ENCODE results near the gene AANAT.

The AANAT gene

DNA sequence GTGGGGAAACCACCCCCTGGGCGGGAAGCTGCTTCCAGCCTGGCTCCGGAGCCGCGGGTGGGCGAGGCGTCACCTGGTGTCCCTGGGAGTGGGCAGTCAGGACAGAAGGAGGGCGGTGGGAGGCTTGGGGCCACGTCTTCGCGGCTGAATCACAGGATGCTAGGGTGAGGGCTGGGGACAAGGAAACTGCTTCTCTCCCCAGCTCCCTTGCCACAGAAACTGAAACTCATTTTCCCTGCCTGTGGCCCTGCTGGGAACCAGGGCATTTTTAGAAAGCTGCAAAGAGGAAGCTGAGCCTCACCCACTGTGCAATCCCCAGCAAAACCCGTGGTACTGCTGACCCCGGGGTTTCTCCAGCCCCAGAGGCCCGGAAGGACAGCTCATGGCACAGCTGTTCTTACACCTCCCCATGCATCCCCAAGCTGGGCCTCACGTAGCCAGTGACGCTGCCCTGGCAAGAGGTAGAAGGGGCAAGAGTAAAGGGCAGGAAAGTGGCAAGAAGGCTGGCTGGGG, 25.6 kb downstream of the AANAT start:
- peak overlapping the region; percentile 80 to 93 (median 87) for H3K9ac ChIP-seq
- no peaks in the 10 kb centered on the region for H3K9me3 ChIP-seq (replicated peaks in 1 of 11)
- H4K20me1 ChIP-seq: peaks cover 0 to 35% (median 27%) of the 10 kb centered on the region in 11 experiments; a peak in 17 of 22 replicates
- H3K27ac ChIP-seq: peak overlapping the region; percentile 88 to 98 (median 94)
- peaks cover 0 to 36% (median 15%) of the 10 kb centered on the region in 11 experiments; a peak in 14 of 22 replicates for H3K36me3 ChIP-seq
- H3K4me2 ChIP-seq: peak overlapping the region; percentile 96 to 100 (median 98)
- H3K27me3 ChIP-seq: no peaks in the 10 kb centered on the region
- TF ChIP-seq Cebpa-rat (IDR thresholded peaks at IDR 0.05): peak; percentile 33 to 84 (median 74); a peak in 17 of 22 replicates
- H3K4me3 ChIP-seq: peak overlapping the region; percentile 39 to 64 (median 54)
- H3K4me1 ChIP-seq: peaks cover 92 to 98% (median 95%) of the 10 kb centered on the region in 10 experiments

GRCh38 chr17:76493505-76494167, 26.2 kb downstream of the AANAT start:
- Histone ChIP-seq H3K4me3 (peak overlapping the region; percentile 21 to 64 (median 54); a peak in 19 of 20 replicates), H3K9me3 (replicated peaks in 1 of 11) (no peaks in the 10 kb centered on the region), H4K20me1 (peaks cover 0 to 40% (median 33%) of the 10 kb centered on the region in 11 experiments; a peak in 18 of 22 replicates), H3K27ac (peak overlapping the region; percentile 88 to 98 (median 94)), H3K4me2 (peak overlapping the region; percentile 94 to 100 (median 98)), H3K4me1 (peaks cover 95 to 99% (median 98%) of the 10 kb centered on the region in 10 experiments), H3K27me3 (no peaks in the 10 kb centered on the region), H3K36me3 (peaks cover 0 to 37% (median 17%) of the 10 kb centered on the region in 11 experiments; a peak in 12 of 22 replicates), H3K9ac (peak overlapping the region; percentile 80 to 93 (median 87))
- no peak for TF ChIP-seq Cebpa-rat (IDR thresholded peaks at IDR 0.05)

GRCh38 chr17:76495663-76496400, 28.4 kb downstream of the AANAT start:
- no peaks in the 10 kb centered on the region for H3K9me3 ChIP-seq (replicated peaks in 1 of 11)
- peak overlapping the region in 3 of 10 experiments; percentile 1 to 98 (median 5); a peak in 1 of 20 replicates for H3K4me3 ChIP-seq
- H3K4me2 ChIP-seq: peak overlapping the region; percentile 94 to 100 (median 98)
- H3K27me3 ChIP-seq: no peaks in the 10 kb centered on the region
- peaks cover 0 to 42% (median 17%) of the 10 kb centered on the region in 11 experiments; a peak in 12 of 22 replicates for H3K36me3 ChIP-seq
- H3K27ac ChIP-seq: peak overlapping the region in 10 of 11 experiments; percentile 10 to 98 (median 94); a peak in 15 of 22 replicates
- peaks cover 80 to 100% (median 95%) of the 10 kb centered on the region in 10 experiments for H3K4me1 ChIP-seq
- TF ChIP-seq Cebpa-rat (IDR thresholded peaks at IDR 0.05): no peak
- peaks cover 0 to 60% (median 51%) of the 10 kb centered on the region in 11 experiments; a peak in 18 of 22 replicates for H4K20me1 ChIP-seq
- peak overlapping the region; percentile 80 to 93 (median 87); a peak in 17 of 22 replicates for H3K9ac ChIP-seq

DNA sequence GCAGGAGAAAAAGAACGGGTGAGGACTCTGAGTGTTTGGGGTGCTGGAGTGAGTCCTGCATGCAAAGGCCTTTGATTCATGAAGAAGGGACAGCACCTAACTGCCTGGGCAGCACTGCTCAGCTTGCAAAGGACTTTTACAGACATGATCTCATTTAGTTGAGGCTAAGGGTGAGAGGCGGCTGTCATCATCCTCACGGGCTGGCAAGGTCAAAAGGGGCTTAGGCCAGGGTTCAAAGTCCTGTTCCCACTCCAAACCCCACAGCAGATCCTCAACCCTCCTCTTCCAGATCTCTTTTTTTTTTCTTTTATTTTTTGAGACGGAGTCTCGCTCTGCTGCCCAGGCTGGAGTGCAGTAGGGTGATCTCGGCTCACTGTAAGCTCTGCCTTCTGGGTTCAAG, 29.1 kb downstream of the AANAT start:
- H3K4me2 ChIP-seq: peak overlapping the region; percentile 94 to 100 (median 99); a peak in 20 of 22 replicates
- H3K4me3 ChIP-seq: peak overlapping the region in 2 of 10 experiments; percentile 95 to 98; a peak in 3 of 20 replicates
- no peaks in the 10 kb centered on the region for H3K27me3 ChIP-seq
- H4K20me1 ChIP-seq: peaks cover 0 to 61% (median 51%) of the 10 kb centered on the region in 11 experiments; a peak in 18 of 22 replicates
- H3K4me1 ChIP-seq: peaks cover 74 to 95% (median 89%) of the 10 kb centered on the region in 10 experiments
- peak overlapping the region in 7 of 11 experiments; percentile 10 to 98 (median 94); a peak in 9 of 22 replicates for H3K27ac ChIP-seq
- H3K9me3 ChIP-seq (replicated peaks in 1 of 11): no peaks in the 10 kb centered on the region
- H3K9ac ChIP-seq: peak overlapping the region in 6 of 11 experiments; percentile 44 to 93 (median 88); a peak in 9 of 22 replicates
- TF ChIP-seq Cebpa-rat (IDR thresholded peaks at IDR 0.05): no peak
- H3K36me3 ChIP-seq: peaks cover 0 to 42% (median 17%) of the 10 kb centered on the region in 11 experiments; a peak in 12 of 22 replicates

DNA sequence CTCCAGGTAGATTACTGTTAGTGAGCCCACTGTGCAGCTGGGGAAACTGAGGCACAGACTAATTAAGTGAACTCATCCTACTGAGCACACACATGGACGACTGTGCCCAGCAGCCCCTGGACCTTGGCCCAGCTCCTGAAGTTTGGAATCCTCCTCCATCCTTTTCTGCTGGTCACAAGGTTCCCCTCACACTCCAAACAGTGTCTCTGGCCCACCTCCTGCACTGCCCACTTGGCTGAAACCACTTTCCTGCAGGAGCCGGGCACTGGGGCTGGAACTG, 30.2 kb downstream of the AANAT start:
- peak overlapping the region; percentile 94 to 100 (median 98) for H3K4me2 ChIP-seq
- no peaks in the 10 kb centered on the region for H3K27me3 ChIP-seq
- peak overlapping the region in 10 of 11 experiments; percentile 84 to 95 (median 90); a peak in 15 of 22 replicates for H3K9ac ChIP-seq
- H4K20me1 ChIP-seq: peaks cover 0 to 61% (median 51%) of the 10 kb centered on the region in 11 experiments; a peak in 18 of 22 replicates
- TF ChIP-seq Cebpa-rat (IDR thresholded peaks at IDR 0.05): no peak
- no peaks in the 10 kb centered on the region for H3K9me3 ChIP-seq (replicated peaks in 1 of 11)
- H3K4me1 ChIP-seq: peaks cover 74 to 95% (median 89%) of the 10 kb centered on the region in 10 experiments
- H3K27ac ChIP-seq: peak overlapping the region; percentile 14 to 97 (median 87); a peak in 17 of 22 replicates
- H3K36me3 ChIP-seq: peaks cover 0 to 42% (median 17%) of the 10 kb centered on the region in 11 experiments; a peak in 12 of 22 replicates
- H3K4me3 ChIP-seq: peak overlapping the region in 7 of 10 experiments; percentile 41 to 98 (median 95); a peak in 8 of 20 replicates

GRCh38 chr17:76497979-76498875, 30.8 kb downstream of the AANAT start:
- peaks cover 76 to 93% (median 90%) of the 10 kb centered on the region in 10 experiments for H3K4me1 ChIP-seq
- peak overlapping the region; percentile 84 to 95 (median 90) for H3K9ac ChIP-seq
- peak overlapping the region in 8 of 10 experiments; percentile 88 to 99 (median 96); a peak in 15 of 20 replicates for H3K4me3 ChIP-seq
- no peaks in the 10 kb centered on the region for H3K9me3 ChIP-seq (replicated peaks in 1 of 11)
- H3K36me3 ChIP-seq: peaks cover 0 to 42% (median 17%) of the 10 kb centered on the region in 11 experiments; a peak in 12 of 22 replicates
- peaks cover 0 to 61% (median 51%) of the 10 kb centered on the region in 11 experiments; a peak in 18 of 22 replicates for H4K20me1 ChIP-seq
- TF ChIP-seq Cebpa-rat (IDR thresholded peaks at IDR 0.05): no peak
- no peaks in the 10 kb centered on the region for H3K27me3 ChIP-seq
- peak overlapping the region; percentile 94 to 100 (median 98) for H3K4me2 ChIP-seq
- peak overlapping the region; percentile 14 to 97 (median 87); a peak in 20 of 22 replicates for H3K27ac ChIP-seq

DNA sequence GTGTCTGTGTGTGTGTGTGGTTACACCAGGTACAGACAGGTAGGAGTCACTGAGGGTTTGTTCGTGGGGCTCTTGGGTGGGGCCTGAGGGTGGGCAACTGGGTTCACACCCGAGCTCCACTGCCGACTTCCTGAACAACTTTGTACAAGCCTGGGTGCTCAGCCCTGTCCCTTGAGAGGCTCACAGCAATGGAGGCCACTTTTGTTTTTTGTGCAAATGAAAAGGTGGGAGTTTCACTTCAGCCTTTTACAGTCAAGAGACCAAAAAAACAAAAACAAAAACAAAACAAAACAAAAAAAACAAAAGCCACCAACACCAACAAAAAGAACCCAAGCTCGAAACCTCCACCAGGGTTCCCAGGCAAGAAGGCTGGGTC, 31.5 kb downstream of the AANAT start:
- H3K9ac ChIP-seq: peak overlapping the region; percentile 84 to 95 (median 90); a peak in 21 of 22 replicates
- no peak for TF ChIP-seq Cebpa-rat (IDR thresholded peaks at IDR 0.05)
- peak overlapping the region; percentile 32 to 99 (median 96); a peak in 19 of 20 replicates for H3K4me3 ChIP-seq
- peaks cover 0 to 42% (median 17%) of the 10 kb centered on the region in 11 experiments; a peak in 12 of 22 replicates for H3K36me3 ChIP-seq
- H3K9me3 ChIP-seq (replicated peaks in 1 of 11): no peaks in the 10 kb centered on the region
- peaks cover 76 to 92% (median 87%) of the 10 kb centered on the region in 10 experiments for H3K4me1 ChIP-seq
- no peaks in the 10 kb centered on the region for H3K27me3 ChIP-seq
- peak overlapping the region; percentile 14 to 97 (median 87); a peak in 20 of 22 replicates for H3K27ac ChIP-seq
- peak overlapping the region; percentile 94 to 100 (median 98) for H3K4me2 ChIP-seq
- H4K20me1 ChIP-seq: peaks cover 0 to 61% (median 51%) of the 10 kb centered on the region in 11 experiments; a peak in 18 of 22 replicates
